ENCODE data around the gene GREM2. TPM values are rescaled to one million over a fixed set of nuclear protein-coding genes. Genes with fewer than 3 reads are reported as not detected.

The GREM2 gene
- polyA plus RNA-seq, 2 of the 4 experiments (the other 2 are of a cell fraction), result 0.13 to 0.59 TPM

- Histone ChIP-seq H3K4me3 (no peak overlapping the region), H3K4me2 (no peak overlapping the region), H3K27ac (no peak overlapping the region), H3K9me3 (no peaks in the 10 kb centered on the region), H3K4me1 (no peaks in the 10 kb centered on the region)
- DNase-seq (ENCODE audit: low read depth in 1 of 2, low spot score in 1 of 2) (no peak), FAIRE-seq (no peak), ATAC-seq (no peak)
- POLR2A ChIA-PET, result no interaction called here
- CTCF ChIA-PET, result no interaction called here
- 32% methylated on average over 2 of the region's 2 CpGs for WGBS (ENCODE audit: missing lambda C conversion rate)
- TF ChIP-seq PHF8 (IDR thresholded peaks at IDR 0.05; ENCODE audit: borderline replicate concordance, low read depth), result no peak
- no peak for TF ChIP-seq PBX3 (IDR thresholded peaks at IDR 0.05)
- TF ChIP-seq CBX2 (IDR thresholded peaks at IDR 0.05; ENCODE audit: borderline replicate concordance, low read depth), result no peak
- TF ChIP-seq CEBPB (IDR thresholded peaks at IDR 0.05), result no peak
- TF ChIP-seq HDAC2 (IDR thresholded peaks at IDR 0.05), result no peak
- TF ChIP-seq TP53 (CRISPR knock-in tag; IDR thresholded peaks at IDR 0.05), result no peak
- TF ChIP-seq SREBF2 (IDR thresholded peaks at IDR 0.05), result no peak
- no peak for TF ChIP-seq RAD21 (conservative IDR thresholded peaks at IDR 0.05 in 1 of 2, IDR thresholded peaks at IDR 0.05 in 1 of 2)
- TF ChIP-seq CBX8 (IDR thresholded peaks at IDR 0.05), result no peak
- TF ChIP-seq ZC3H11A (IDR thresholded peaks at IDR 0.05), result no peak
- no peak for TF ChIP-seq ZSCAN20 (CRISPR knock-in tag; IDR thresholded peaks at IDR 0.05)
- TF ChIP-seq ELK1 (IDR thresholded peaks at IDR 0.05; ENCODE audit: low read depth, low read length), result no peak
- no peak for TF ChIP-seq CHD2 (IDR thresholded peaks at IDR 0.05; ENCODE audit: low read length, partially characterized antibody)
- no peak for TF ChIP-seq ESRRA (IDR thresholded peaks at IDR 0.05; ENCODE audit: borderline replicate concordance, low read length)
- TF ChIP-seq POLR2AphosphoS2 (conservative IDR thresholded peaks at IDR 0.05; ENCODE audit: low read length), result no peak
- no peak for TF ChIP-seq HOXB5 (CRISPR knock-in tag; IDR thresholded peaks at IDR 0.05)
- TF ChIP-seq REST (IDR thresholded peaks at IDR 0.05), result no peak
- no peak for TF ChIP-seq BHLHE40 (IDR thresholded peaks at IDR 0.05; ENCODE audit: low read depth, low read length)
- TF ChIP-seq RFX5 (IDR thresholded peaks at IDR 0.05), result no peak
- no peak for TF ChIP-seq EP300 (IDR thresholded peaks at IDR 0.05)
These were observed 78.7 kb downstream of the GREM2 start for GRCh38 chr1:240533154-240533780.

- TF ChIP-seq JUN (IDR thresholded peaks at IDR 0.05), result no peak
- ATAC-seq (no peak), DNase-seq (ENCODE audit: low read depth in 1 of 2, low spot score in 1 of 2) (no peak), FAIRE-seq (no peak)
- H3K9me3 ChIP-seq, result no peaks in the 10 kb centered on the region
- H3K27ac ChIP-seq, result no peak overlapping the region
- POLR2A ChIA-PET, result no interaction called here
- CTCF ChIA-PET, result interaction anchor here (0.9 kb wide), 1 partner anchor 337 kb away, joined by 4 read pairs; no protein-coding TSS in a partner anchor
- WGBS (ENCODE audit: missing lambda C conversion rate), result 71% methylated on average over 9 of the region's 9 CpGs
- H3K4me1 ChIP-seq, result no peaks in the 10 kb centered on the region
- H3K4me3 ChIP-seq, result no peak overlapping the region
- no peak overlapping the region for H3K4me2 ChIP-seq
These were observed 83.4 kb downstream of the GREM2 start for GRCh38 chr1:240528591-240528990.

Measured in A549 (cell line).